IMR-90 (cell line): ENCODE results near the gene KRT7.

Experiments
- BHLHE40 ChIP-seq: fragments of 150-350 bp; IDR thresholded peaks from 2 replicates; pipeline ENCODE4 v1.6.1; 2016; ENCODE audit warnings: mild to moderate bottlenecking, low read depth, low read length
- RAD21 ChIP-seq: IDR thresholded peaks from 2 replicates; pipeline ENCODE4 v1.6.1; 2012; ENCODE audit warnings: low read length, improper control_type of control experiment
- RFX5 ChIP-seq: IDR thresholded peaks from 2 replicates; pipeline ENCODE4 v1.8.0; 2012; ENCODE audit warnings: low read depth, mild to moderate bottlenecking, low read length, moderate library complexity
- SMC3 ChIP-seq: fragments of 150-350 bp; IDR thresholded peaks from 2 replicates; pipeline ENCODE4 v1.6.1; 2016; ENCODE audit warnings: low read depth, mild to moderate bottlenecking, antibody characterized with exemption, low read length, moderate library complexity
- TF ChIP-seq, protein P1 (sequence below): conservative IDR thresholded peaks from 2 replicates; pipeline ENCODE4 v1.5.1; 2012; ENCODE audit warnings: mild to moderate bottlenecking, low read depth, low read length, improper control_type of control experiment

DNA sequence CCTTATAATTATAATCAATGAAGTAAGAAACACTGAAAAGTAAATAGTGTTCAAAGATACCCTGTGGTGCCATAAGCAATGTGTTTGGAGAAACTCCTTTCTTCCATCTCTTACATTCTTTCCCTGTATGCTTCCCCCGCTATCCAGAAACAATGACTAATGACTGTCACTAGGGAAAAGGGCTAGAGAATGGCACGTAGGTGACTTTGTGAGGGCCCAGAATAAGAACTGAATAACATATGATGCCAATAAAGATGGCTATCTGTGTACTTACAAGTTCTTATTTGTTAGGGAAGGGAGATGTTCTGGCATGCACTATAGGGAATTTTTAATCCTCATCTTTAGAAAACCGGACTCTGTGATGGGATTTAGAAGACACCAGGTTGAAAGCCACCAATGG lies 4.7 kb upstream of the KRT7 start:
- TF ChIP-seq RFX5 (no peak), BHLHE40 (no peak), SMC3 (no peak), RAD21 (no peak)
- TF ChIP-seq, protein P1, sequence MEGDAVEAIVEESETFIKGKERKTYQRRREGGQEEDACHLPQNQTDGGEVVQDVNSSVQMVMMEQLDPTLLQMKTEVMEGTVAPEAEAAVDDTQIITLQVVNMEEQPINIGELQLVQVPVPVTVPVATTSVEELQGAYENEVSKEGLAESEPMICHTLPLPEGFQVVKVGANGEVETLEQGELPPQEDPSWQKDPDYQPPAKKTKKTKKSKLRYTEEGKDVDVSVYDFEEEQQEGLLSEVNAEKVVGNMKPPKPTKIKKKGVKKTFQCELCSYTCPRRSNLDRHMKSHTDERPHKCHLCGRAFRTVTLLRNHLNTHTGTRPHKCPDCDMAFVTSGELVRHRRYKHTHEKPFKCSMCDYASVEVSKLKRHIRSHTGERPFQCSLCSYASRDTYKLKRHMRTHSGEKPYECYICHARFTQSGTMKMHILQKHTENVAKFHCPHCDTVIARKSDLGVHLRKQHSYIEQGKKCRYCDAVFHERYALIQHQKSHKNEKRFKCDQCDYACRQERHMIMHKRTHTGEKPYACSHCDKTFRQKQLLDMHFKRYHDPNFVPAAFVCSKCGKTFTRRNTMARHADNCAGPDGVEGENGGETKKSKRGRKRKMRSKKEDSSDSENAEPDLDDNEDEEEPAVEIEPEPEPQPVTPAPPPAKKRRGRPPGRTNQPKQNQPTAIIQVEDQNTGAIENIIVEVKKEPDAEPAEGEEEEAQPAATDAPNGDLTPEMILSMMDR, result no peak
